A549 (cell line): Measurements from ENCODE around the gene GET4. TPM values are rescaled to one million over a fixed set of nuclear protein-coding genes. Genes with fewer than 3 reads are reported as not detected.

Source experiments
- ATAC-seq, 2 experiments: fragments of 200-7000 bp in 1 of 2; fragments of >200 bp in 1 of 2; cut with Nextera tagmentation in 1 of 2; cut with Tn5 transposase in 1 of 2; 3 replicates each; pipeline versions ENCODE4 v1.8.0 to v1.9.1; 2018 to 2020; ENCODE audit warnings: mild to moderate bottlenecking in 1 of 2, moderate library complexity in 1 of 2
- CTCF ChIA-PET: fragments of 300-600 bp; sonication (Branson Sonifier 250); formaldehyde crosslinking; extraction: SDS; loops from one replicate; lab custom pipeline; 2021; ENCODE audit warnings: antibody characterized with exemption, inconsistent platforms; lab: Yijun Ruan, JAX
- POLR2A ChIA-PET: fragments of 350-600 bp; formaldehyde crosslinking; extraction: SDS; loops from one replicate; lab custom pipeline; 2021; ENCODE audit warnings: antibody characterized with exemption, inconsistent platforms; lab: Yijun Ruan, JAX
- DNase-seq, 2 experiments: peaks; one replicate each; pipeline versions ENCODE4 v3.0.0 to v3.0.0-alpha.2; 2011 to 2016; ENCODE audit warnings: low read depth in 1 of 2, low spot score in 1 of 2
- FAIRE-seq: peaks from 2 replicates; lab custom pipeline; 2011; peaks lifted over from hg19 to GRCh38; lab: Jason Lieb, UNC
- H3K27ac ChIP-seq, 2 experiments: fragments of >200 bp; sonication (Bioruptor Twin); formaldehyde crosslinking; 3 replicates each; pipeline ENCODE4 v1.5.1; 2016 to 2017
- H3K4me1 ChIP-seq: fragments of >200 bp; sonication (Bioruptor Twin); formaldehyde crosslinking; 3 replicates; pipeline ENCODE4 v1.6.1; 2016
- H3K4me2 ChIP-seq: fragments of >200 bp; sonication (Bioruptor Twin); formaldehyde crosslinking; 3 replicates; pipeline ENCODE4 v1.6.1; 2016
- H3K4me3 ChIP-seq: fragments of >200 bp; sonication (Bioruptor Twin); formaldehyde crosslinking; 3 replicates; pipeline ENCODE4 v1.5.1; 2016
- H3K9me3 ChIP-seq: fragments of >200 bp; sonication (Bioruptor Twin); formaldehyde crosslinking; 3 replicates; pipeline ENCODE4 v1.6.1; 2016
- BCL3 ChIP-seq: fragments of >200 bp; sonication (Bioruptor Twin); formaldehyde crosslinking; IDR thresholded peaks from 3 replicates; pipeline ENCODE4 v1.6.1; 2016
- CBX2 ChIP-seq: fragments of 200-600 bp; sonication (generic); IDR thresholded peaks from 2 replicates; pipeline ENCODE4 v1.6.1; 2016; ENCODE audit warnings: low read depth, mild to moderate bottlenecking, borderline replicate concordance
- CBX8 ChIP-seq: fragments of 200-600 bp; sonication (generic); IDR thresholded peaks from 2 replicates; pipeline ENCODE4 v1.6.1; 2016
- CEBPB ChIP-seq, 2 experiments: fragments of >200 bp in 1 of 2; sonication (Bioruptor Twin) in 1 of 2; formaldehyde crosslinking in 1 of 2; IDR thresholded peaks; 2 replicates each; pipeline ENCODE4 v1.6.1; 2012 to 2016
- CHD2 ChIP-seq: fragments of 150-350 bp; IDR thresholded peaks from 2 replicates; pipeline ENCODE4 v1.6.1; 2014; ENCODE audit warnings: low read length; ENCODE audit not compliant: partially characterized antibody
- CTCF ChIP-seq: fragments of >200 bp; sonication (Bioruptor Twin); formaldehyde crosslinking; IDR thresholded peaks from 3 replicates; pipeline ENCODE4 v1.5.1; 2016
- E2F6 ChIP-seq: IDR thresholded peaks from 2 replicates; pipeline ENCODE4 v1.6.1; 2012; ENCODE audit warnings: low read depth, borderline replicate concordance
- EHMT2 ChIP-seq: fragments of 200-600 bp; sonication (generic); IDR thresholded peaks from 2 replicates; pipeline ENCODE4 v1.6.1; 2016; ENCODE audit warnings: antibody characterized with exemption, low read depth, mild to moderate bottlenecking, moderate library complexity
- EP300 ChIP-seq, 2 experiments: fragments of >200 bp; sonication (Bioruptor Twin); formaldehyde crosslinking; IDR thresholded peaks; 2 replicates in 1 of 2; 3 replicates in 1 of 2; pipeline ENCODE4 v1.6.1; 2016 to 2017
- FOSB ChIP-seq: fragments of 250-450 bp; sonication (Bioruptor Pico); IDR thresholded peaks from 2 replicates; pipeline ENCODE4 v1.5.0; 2020; ENCODE audit warnings: mild to moderate bottlenecking, moderate library complexity
- HES2 ChIP-seq: fragments of >200 bp; sonication (Bioruptor Twin); formaldehyde crosslinking; IDR thresholded peaks from 2 replicates; pipeline ENCODE4 v1.6.1; 2016
- HOXA7 ChIP-seq: fragments of 250-450 bp; sonication (Bioruptor Pico); IDR thresholded peaks from 2 replicates; pipeline ENCODE4 v1.5.0; 2020; ENCODE audit warnings: mild to moderate bottlenecking, moderate library complexity
- MAFK ChIP-seq: fragments of 450-650 bp; IDR thresholded peaks from 2 replicates; pipeline ENCODE4 v1.6.1; 2014; ENCODE audit not compliant: partially characterized antibody
- MAX ChIP-seq: IDR thresholded peaks from 2 replicates; pipeline ENCODE4 v1.6.1; 2012
- MAZ ChIP-seq: fragments of 150-350 bp; IDR thresholded peaks from 2 replicates; pipeline ENCODE4 v1.6.1; 2014; ENCODE audit warnings: antibody characterized with exemption, low read depth, low read length, borderline replicate concordance
- NFE2L2 ChIP-seq: fragments of 150-350 bp; conservative IDR thresholded peaks from 2 replicates; pipeline ENCODE4 v1.6.1; 2014; ENCODE audit warnings: low read length
- PBX3 ChIP-seq: IDR thresholded peaks from 2 replicates; pipeline ENCODE4 v1.6.1; 2012
- PHF8 ChIP-seq: fragments of 200-600 bp; sonication (generic); IDR thresholded peaks from 2 replicates; pipeline ENCODE4 v1.6.1; 2016; ENCODE audit warnings: low read depth, mild to moderate bottlenecking, antibody characterized with exemption, moderate library complexity, borderline replicate concordance
- POLR2AphosphoS2 ChIP-seq: conservative IDR thresholded peaks from 2 replicates; pipeline ENCODE4 v1.6.1; 2012; ENCODE audit warnings: low read length, improper control_type of control experiment, inconsistent platforms
- RAD21 ChIP-seq, 2 experiments: fragments of >200 bp in 1 of 2; sonication (Bioruptor Twin) in 1 of 2; formaldehyde crosslinking in 1 of 2; IDR thresholded peaks in 1 of 2; conservative IDR thresholded peaks in 1 of 2; 2 replicates in 1 of 2; 3 replicates in 1 of 2; pipeline ENCODE4 v1.6.1; 2012 to 2018; ENCODE audit warnings: inconsistent platforms in 1 of 2
- REST ChIP-seq: fragments of 200-600 bp; sonication (generic); IDR thresholded peaks from 2 replicates; pipeline ENCODE4 v1.6.1; 2016; ENCODE audit warnings: antibody characterized with exemption, mild to moderate bottlenecking, moderate library complexity
- RFX5 ChIP-seq: fragments of 450-650 bp; IDR thresholded peaks from 2 replicates; pipeline ENCODE4 v1.7.1; 2014; ENCODE audit warnings: antibody characterized with exemption, mild to moderate bottlenecking, moderate library complexity
- RNF2 ChIP-seq: fragments of 200-600 bp; sonication (generic); IDR thresholded peaks from 2 replicates; pipeline ENCODE4 v1.6.1; 2016; ENCODE audit warnings: low read depth, mild to moderate bottlenecking, antibody characterized with exemption, moderate library complexity, borderline replicate concordance
- TFCP2L1 ChIP-seq: fragments of 250-450 bp; sonication (Bioruptor Pico); IDR thresholded peaks from 2 replicates; pipeline ENCODE4 v1.5.0; 2021; ENCODE audit warnings: mild to moderate bottlenecking
- USF2 ChIP-seq: fragments of 450-650 bp; IDR thresholded peaks from 2 replicates; pipeline ENCODE4 v1.6.1; 2014; ENCODE audit warnings: antibody characterized with exemption
- ZFP36 ChIP-seq: fragments of 450-650 bp; IDR thresholded peaks from 2 replicates; pipeline ENCODE4 v1.6.1; 2014; ENCODE audit warnings: borderline replicate concordance; ENCODE audit not compliant: partially characterized antibody
- ZSCAN20 ChIP-seq: fragments of 250-450 bp; sonication (Bioruptor Pico); IDR thresholded peaks from 2 replicates; pipeline ENCODE4 v1.8.0; 2022; ENCODE audit warnings: mild to moderate bottlenecking, moderate library complexity
- WGBS: methylation state at CpG from one replicate; pipeline ENCODE4 v1.1.6; 2017; ENCODE audit errors: missing lambda C conversion rate; 5-methylcytosine and 5-hydroxymethylcytosine counted together
- polyA plus RNA-seq, 4 experiments: library from polyadenylated mRNA; depleted of rRNA in 3 of 4; stranded (reverse); fragments of >200 nt; fragmentation: RNase III in 1 of 4; extraction: RNeasy Plus Mini Kit Qiagen cat#74134 plus additional on column Dnase treatment in 1 of 4; gene quantifications; 2 replicates in 3 of 4; 3 replicates in 1 of 4; pipeline ENCODE4 v1.2.3, GENCODE V29; 2011 to 2017

Gene GET4
- polyA plus RNA-seq, 2 of the 4 experiments (the other 2 are of a cell fraction) = 26.1 to 37.0 TPM

- Histone ChIP-seq H3K4me2 (no peak overlapping the region), H3K4me3 (no peak overlapping the region), H3K9me3 (no peaks in the 10 kb centered on the region), H3K4me1 (peaks cover 30% of the 10 kb centered on the region), H3K27ac (no peak overlapping the region)
- ChIA-PET CTCF (interaction anchor here (1.1 to 1.6 kb wide), 4 partner anchors 11 to 45 kb away, joined by 3 to 6 read pairs (median 4); no protein-coding TSS in a partner anchor), POLR2A (no interaction called here)
- TF ChIP-seq PBX3 (no peak), ZSCAN20 (CRISPR knock-in tag) (no peak), HOXA7 (CRISPR knock-in tag) (no peak), RNF2 (no peak), USF2 (no peak), CTCF (no peak), MAFK (no peak), EP300 (IDR thresholded peaks at IDR 0.05) (no peak), NFE2L2 (no peak), RAD21 (conservative IDR thresholded peaks at IDR 0.05 in 1 of 2, IDR thresholded peaks at IDR 0.05 in 1 of 2) (no peak)
- DNase-seq (no peak), FAIRE-seq (no peak), ATAC-seq (no peak)
- WGBS = 86% methylated on average over 14 of the region's 14 CpGs
These were observed 47.4 kb upstream of the GET4 start for GRCh38 chr7:828793-829561.

GRCh38 chr7:830069-830468 lies 46.3 kb upstream of the GET4 start:
- Histone ChIP-seq H3K4me1 (peaks cover 30% of the 10 kb centered on the region), H3K4me2 (no peak overlapping the region), H3K27ac (no peak overlapping the region), H3K4me3 (no peak overlapping the region), H3K9me3 (no peaks in the 10 kb centered on the region)
- no peak for ATAC-seq
- TF ChIP-seq CHD2 = no peak
- TF ChIP-seq BCL3 = no peak
- no peak for TF ChIP-seq E2F6
- TF ChIP-seq ZSCAN20 (CRISPR knock-in tag) = no peak
- no peak for TF ChIP-seq ZFP36
- TF ChIP-seq MAZ = no peak
- TF ChIP-seq RFX5 = no peak
- TF ChIP-seq POLR2AphosphoS2 = no peak
- TF ChIP-seq FOSB (CRISPR knock-in tag) = no peak
- no peak for TF ChIP-seq CBX2
- no peak for TF ChIP-seq MAX
- TF ChIP-seq EHMT2 = no peak
- no peak for TF ChIP-seq REST
- no peak for TF ChIP-seq PHF8
- TF ChIP-seq HES2 = no peak
- TF ChIP-seq CBX8 = no peak
- TF ChIP-seq MAFK = no peak
- no peak for TF ChIP-seq TFCP2L1 (CRISPR knock-in tag)
- TF ChIP-seq RNF2 = no peak
- no peak for TF ChIP-seq CEBPB (IDR thresholded peaks at IDR 0.05)
- WGBS = 76% methylated on average over 12 of the region's 12 CpGs
- DNase-seq = no peak
- FAIRE-seq = no peak
- ChIA-PET CTCF (no interaction called here), POLR2A (no interaction called here)
